Vagina (tissue), 2 donors: Measurements from ENCODE around the gene C1orf185.

Experiments used
- CTCF ChIP-seq, 3 experiments: fragments of 450-650 bp in 2 of 3; fragments of 200-600 bp in 1 of 3; sonication (generic) in 1 of 3; IDR thresholded peaks; one replicate each; pipeline ENCODE4 v1.5.1; 2017 to 2019; ENCODE audit warnings: antibody characterized with exemption in 3 of 3, mild to moderate bottlenecking in 2 of 3, moderate library complexity in 2 of 3
- POLR2A ChIP-seq, 2 donors: fragments of 450-650 bp; IDR thresholded peaks; one replicate each; pipeline ENCODE4 v1.6.1; 2017; ENCODE audit warnings: antibody characterized with exemption in 2 of 2, mild to moderate bottlenecking in 2 of 2, moderate library complexity in 2 of 2
- POLR2AphosphoS5 ChIP-seq, 2 donors: sonication (generic); formaldehyde crosslinking; IDR thresholded peaks; one replicate each; pipeline ENCODE4 v1.9.0; 2017; ENCODE audit warnings: antibody characterized with exemption in 2 of 2, mild to moderate bottlenecking in 2 of 2, low read depth in 1 of 2; ENCODE audit not compliant: insufficient read depth in 1 of 2

DNA sequence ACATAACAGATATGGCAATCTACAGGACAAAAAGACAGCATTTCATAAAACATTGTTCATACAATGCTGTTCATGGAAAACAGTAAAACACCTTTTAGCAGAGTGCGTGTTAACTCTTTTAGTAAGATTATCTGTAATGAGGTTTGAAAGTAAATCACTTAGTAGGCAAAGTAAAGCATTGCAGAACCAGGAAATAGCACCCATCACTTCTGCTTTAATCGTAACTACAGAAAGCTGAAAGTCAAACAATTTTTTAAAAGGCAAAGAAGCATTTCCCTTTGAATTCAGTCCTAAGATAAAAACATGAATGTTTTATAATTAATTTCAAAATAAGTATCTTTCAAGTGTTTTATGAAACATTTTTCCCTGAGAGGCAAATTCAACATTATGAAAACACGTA is 70.8 kb downstream of the C1orf185 start:
- TF ChIP-seq CTCF (IDR thresholded peaks at IDR 0.05) = no peak
- TF ChIP-seq POLR2AphosphoS5 (IDR thresholded peaks at IDR 0.05; ENCODE audit: insufficient read depth in 1 of 2, low read depth in 1 of 2) = no peak
- no peak for TF ChIP-seq POLR2A (IDR thresholded peaks at IDR 0.05)
